Neuronal stem cell (in vitro differentiated cells): ENCODE results near the gene SERPINH1.

Experiments used
- DNase-seq: peaks from one replicate; pipeline ENCODE4 v3.0.0-alpha.2; 2013; ENCODE audit warnings: low spot score
- H2AFZ ChIP-seq: one replicate; pipeline ENCODE4 v1.6.1; 2013; ENCODE audit warnings: mild to moderate bottlenecking, low read length, inconsistent platforms
- H2AK5ac ChIP-seq: 2 replicates; pipeline ENCODE4 v1.6.1; 2013; ENCODE audit warnings: low read depth, mild to moderate bottlenecking, inconsistent platforms, low read length, moderate library complexity, mixed read lengths
- H2BK120ac ChIP-seq: 2 replicates; pipeline ENCODE4 v1.6.1; 2013; ENCODE audit warnings: low read depth, mild to moderate bottlenecking, inconsistent platforms, low read length, moderate library complexity, mixed read lengths
- H2BK12ac ChIP-seq: one replicate; pipeline ENCODE4 v1.6.1; 2013; ENCODE audit warnings: low read length, inconsistent platforms
- H2BK15ac ChIP-seq: 2 replicates; pipeline ENCODE4 v1.6.1; 2013; ENCODE audit warnings: mild to moderate bottlenecking, low read length, inconsistent platforms, mixed read lengths
- H2BK5ac ChIP-seq: one replicate; pipeline ENCODE4 v1.6.1; 2013; ENCODE audit warnings: inconsistent platforms, mild to moderate bottlenecking, low read length, moderate library complexity
- H3K14ac ChIP-seq: one replicate; pipeline ENCODE4 v1.6.1; 2013; ENCODE audit warnings: low read length, inconsistent platforms
- H3K18ac ChIP-seq: 2 replicates; pipeline ENCODE4 v1.6.1; 2013; ENCODE audit warnings: low read length, inconsistent platforms
- H3K23ac ChIP-seq: 2 replicates; pipeline ENCODE4 v1.6.1; 2013; ENCODE audit warnings: low read depth, mild to moderate bottlenecking, mixed read lengths, low read length, inconsistent platforms; ENCODE audit not compliant: poor library complexity
- H3K27ac ChIP-seq: replicated peaks from 3 replicates; pipeline ENCODE4 v1.5.1; 2013; ENCODE audit warnings: low read length, inconsistent platforms
- H3K27me3 ChIP-seq, 3 experiments: 2 replicates each; pipeline ENCODE4 v1.6.1; 2013; ENCODE audit warnings: low read length in 3 of 3, mild to moderate bottlenecking in 2 of 3, inconsistent platforms in 1 of 3, low read depth in 1 of 3, mixed read lengths in 1 of 3, moderate library complexity in 1 of 3; ENCODE audit not compliant: control insufficient read depth in 3 of 3, insufficient read depth in 3 of 3
- H3K36me3 ChIP-seq, 2 donors: replicated peaks in 1 of 2; 2 replicates each; pipeline ENCODE4 v1.6.1; 2013; ENCODE audit warnings: low read length in 2 of 2; ENCODE audit not compliant: control insufficient read depth in 2 of 2, insufficient read depth in 2 of 2
- H3K4ac ChIP-seq: 2 replicates; pipeline ENCODE4 v1.6.1; 2013; ENCODE audit warnings: inconsistent platforms, mild to moderate bottlenecking, low read length, moderate library complexity
- H3K4me1 ChIP-seq, 2 donors: 1 replicate in 1 of 2; 2 replicates in 1 of 2; pipeline ENCODE4 v1.6.1; 2013; ENCODE audit warnings: low read length in 2 of 2, low read depth in 1 of 2; ENCODE audit not compliant: control insufficient read depth in 2 of 2, insufficient read depth in 1 of 2
- H3K4me2 ChIP-seq: one replicate; pipeline ENCODE4 v1.6.1; 2013; ENCODE audit warnings: mild to moderate bottlenecking, low read length, inconsistent platforms; ENCODE audit not compliant: insufficient read depth, poor library complexity, severe bottlenecking
- H3K4me3 ChIP-seq, 2 donors: 2 replicates each; pipeline ENCODE4 v1.5.1; 2013; ENCODE audit warnings: low read length in 2 of 2, mild to moderate bottlenecking in 2 of 2, inconsistent platforms in 1 of 2, moderate library complexity in 1 of 2
- H3K79me1 ChIP-seq: one replicate; pipeline ENCODE4 v1.6.1; 2013; ENCODE audit warnings: low read depth, mild to moderate bottlenecking, inconsistent platforms, low read length, moderate library complexity
- H3K9ac ChIP-seq: one replicate; pipeline ENCODE4 v1.6.1; 2013; ENCODE audit warnings: mild to moderate bottlenecking, low read depth, low read length, inconsistent platforms; ENCODE audit not compliant: poor library complexity
- H3K9me3 ChIP-seq, 2 donors: replicated peaks in 1 of 2; 2 replicates each; pipeline versions ENCODE3 to v1.6.1; 2013; ENCODE audit warnings: low read length in 2 of 2, mild to moderate bottlenecking in 2 of 2, inconsistent platforms in 1 of 2, low read depth in 1 of 2, mixed read lengths in 1 of 2, moderate library complexity in 1 of 2; ENCODE audit not compliant: control insufficient read depth in 2 of 2, insufficient read depth in 1 of 2
- H4K8ac ChIP-seq: one replicate; pipeline ENCODE4 v1.6.1; 2013; ENCODE audit warnings: low read depth, mild to moderate bottlenecking, inconsistent platforms, low read length, moderate library complexity
- H4K91ac ChIP-seq: one replicate; pipeline ENCODE4 v1.6.1; 2013; ENCODE audit warnings: low read length, low read depth, mild to moderate bottlenecking, inconsistent platforms; ENCODE audit not compliant: poor library complexity
- WGBS, 2 donors: extraction: QIAGEN DNeasy Blood & Tissue Kit; methylation state at CpG; one replicate each; pipeline ENCODE4 v1.1.7; 2013; ENCODE audit warnings: missing lambda C conversion rate in 2 of 2, mixed read lengths in 1 of 2; ENCODE audit not compliant: insufficient read length in 2 of 2, insufficient replicate concordance in 1 of 2; ENCODE audit errors: extremely low coverage in 2 of 2; 5-methylcytosine and 5-hydroxymethylcytosine counted together

Gene SERPINH1

DNA sequence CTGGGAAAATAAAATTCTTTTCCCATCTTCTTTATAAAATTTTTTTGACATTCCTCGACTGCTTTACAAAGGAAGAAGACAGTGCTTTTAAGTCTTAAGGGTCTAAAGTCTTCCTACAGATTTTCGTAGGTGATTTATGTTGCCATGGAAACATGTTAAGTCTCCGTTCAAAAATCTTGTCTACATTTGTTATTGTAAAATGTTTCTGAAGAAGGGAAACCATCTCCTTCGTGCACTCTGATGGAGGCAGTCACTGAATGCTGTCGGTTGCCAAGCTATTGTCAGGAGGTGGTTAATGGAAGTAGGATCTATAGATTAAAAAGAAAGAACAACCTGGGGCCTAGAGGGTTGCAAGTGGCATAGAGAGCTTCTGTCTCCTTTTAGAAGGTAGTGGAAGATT is 54.2 kb downstream of the SERPINH1 start:
- Histone ChIP-seq H3K36me3 (no peaks in the 10 kb centered on the region), H2AK5ac (no peak overlapping the region), H3K18ac (no peak overlapping the region), H3K14ac (no peak overlapping the region), H2BK15ac (no peak overlapping the region), H3K79me1 (no peaks in the 10 kb centered on the region), H3K4me3 (no peak overlapping the region), H3K9me3 (peaks cover 0 to 8% of the 10 kb centered on the region in 2 donors), H2BK120ac (no peak overlapping the region), H2BK5ac (no peak overlapping the region), H2AFZ (peak overlapping the region; percentile 65), H4K8ac (no peak overlapping the region), H2BK12ac (no peak overlapping the region), H3K4ac (no peak overlapping the region), H3K9ac (no peak overlapping the region), H3K27ac (no peak overlapping the region), H3K27me3 (no peaks in the 10 kb centered on the region), H3K4me1 (peaks cover 13 to 34% of the 10 kb centered on the region in 2 donors), H4K91ac (no peak overlapping the region), H3K23ac (no peak overlapping the region), H3K4me2 (no peak overlapping the region)
- no peak for DNase-seq
- WGBS, 2 donors, result no CpG with 5 or more reads among the region's 5 CpGs
